HTR-8/SVneo (cell line): Measurements from ENCODE around the gene PRPSAP1.

Experiments
- DNase-seq: peaks from one replicate; pipeline ENCODE4 v3.0.0; 2011; ENCODE audit warnings: low spot score, mixed read lengths; ENCODE audit not compliant: insufficient read length
- FAIRE-seq: peaks from 2 replicates; lab custom pipeline; 2011; peaks lifted over from hg19 to GRCh38; lab: Jason Lieb, UNC

The PRPSAP1 gene

GRCh38 chr17:76384222-76384986 is 30.7 kb upstream of the PRPSAP1 start, which contains the start of gene SPHK1:
TSS of gene SPHK1 (plus strand) at chr17:76384609. CDS start at chr17:76385645, 1,036 bp downstream.
- FAIRE-seq: peak; percentile 74
- peak; percentile 83 for DNase-seq

GRCh38 chr17:76383546-76384221 is 30.0 kb upstream of the PRPSAP1 start:
- no peak for FAIRE-seq

GRCh38 chr17:76382803-76383545 is 29.3 kb upstream of the PRPSAP1 start:
- FAIRE-seq: peak; percentile 69
- DNase-seq: peak; percentile 82

More at GRCh38 chr17:76383546-76384221, 30.0 kb upstream of the PRPSAP1 start:
- DNase-seq: peak; percentile 59

GRCh38 chr17:76382351-76382802 is 28.7 kb upstream of the PRPSAP1 start:
- DNase-seq: peak; percentile 56
- no peak for FAIRE-seq

GRCh38 chr17:76381633-76382350 is 28.1 kb upstream of the PRPSAP1 start:
- DNase-seq: no peak
- no peak for FAIRE-seq

- FAIRE-seq (no peak), DNase-seq (no peak)
Observed at GRCh38 chr17:76379646-76380376, 26.1 kb upstream of the PRPSAP1 start.

GRCh38 chr17:76379275-76379641 is 25.5 kb upstream of the PRPSAP1 start:
- no peak for DNase-seq
- no peak for FAIRE-seq

GRCh38 chr17:76378548-76379274 is 25.0 kb upstream of the PRPSAP1 start:
- DNase-seq: no peak
- no peak for FAIRE-seq

GRCh38 chr17:76376318-76377133 is 22.8 kb upstream of the PRPSAP1 start:
- FAIRE-seq (no peak), DNase-seq (no peak)

GRCh38 chr17:76371656-76372628 is 18.2 kb upstream of the PRPSAP1 start:
- peak; percentile 4 for FAIRE-seq

GRCh38 chr17:76370261-76370993 is 16.7 kb upstream of the PRPSAP1 start:
- peak; percentile 28 for FAIRE-seq
- peak; percentile 85 for DNase-seq

More at GRCh38 chr17:76371656-76372628, 18.2 kb upstream of the PRPSAP1 start:
- DNase-seq: no peak

GRCh38 chr17:76369804-76370203 is 16.1 kb upstream of the PRPSAP1 start:
- no peak for DNase-seq

GRCh38 chr17:76369379-76369778 is 15.7 kb upstream of the PRPSAP1 start:
- FAIRE-seq (no peak), DNase-seq (no peak)

More at GRCh38 chr17:76369804-76370203, 16.1 kb upstream of the PRPSAP1 start:
- FAIRE-seq: no peak

- no peak for FAIRE-seq
Observed at GRCh38 chr17:76368545-76368944, 14.8 kb upstream of the PRPSAP1 start.

GRCh38 chr17:76367642-76368041 is 13.9 kb upstream of the PRPSAP1 start:
- DNase-seq (no peak), FAIRE-seq (no peak)

More at GRCh38 chr17:76368545-76368944, 14.8 kb upstream of the PRPSAP1 start:
- DNase-seq: no peak

GRCh38 chr17:76366247-76366646 is 12.5 kb upstream of the PRPSAP1 start:
- FAIRE-seq (no peak), DNase-seq (no peak)
